ENCODE data around the gene GSKIP. TPM values are rescaled to one million over a fixed set of nuclear protein-coding genes. Genes with fewer than 3 reads are reported as not detected.

Gene GSKIP
- polyA plus RNA-seq, 1 of the 3 experiments (the other 2 are of a cell fraction) = 13.6 TPM

DNA sequence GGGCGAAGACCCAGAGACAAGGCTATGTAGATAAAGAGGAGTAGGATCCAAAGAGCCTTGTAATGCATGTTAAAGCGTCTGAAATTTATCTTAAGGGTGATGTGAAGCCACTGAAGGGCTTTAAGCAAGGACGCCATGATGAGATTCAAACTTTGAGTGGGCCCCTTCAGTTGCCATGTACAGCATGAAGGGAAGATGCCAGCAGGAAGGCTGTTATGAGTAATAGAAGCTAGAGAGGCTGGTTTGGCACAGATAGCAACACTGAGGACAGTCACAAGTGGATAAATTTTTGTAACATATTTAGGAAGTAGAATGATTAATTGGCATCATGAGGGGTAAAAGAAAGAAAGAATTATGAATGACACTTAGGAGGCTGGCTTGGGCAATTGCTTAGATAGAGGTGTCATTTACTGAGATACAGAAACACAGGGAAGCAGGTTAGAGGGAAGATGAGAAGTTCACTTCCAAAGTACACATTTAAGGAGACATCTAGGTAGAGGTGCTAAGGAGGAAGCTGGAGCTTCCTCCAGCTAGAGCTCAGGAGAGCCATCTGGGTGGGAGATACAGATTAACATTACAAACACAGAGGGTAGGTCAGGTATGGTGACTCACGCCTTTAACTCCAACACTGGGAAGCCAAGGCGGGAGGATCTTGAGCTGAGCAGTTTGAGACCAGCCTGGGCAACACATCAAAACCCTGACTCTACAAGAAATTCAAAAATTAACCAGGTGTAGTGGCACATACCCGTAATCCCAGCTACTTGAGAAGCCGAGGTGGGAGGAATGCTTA lies 13.8 kb upstream of the GSKIP start:
- Histone ChIP-seq H3K9me3 (no peaks in the 10 kb centered on the region), H3K4me3 (ENCODE audit: low read depth in 2 of 2, low read length in 1 of 2) (no peak overlapping the region), H3K9ac (no peak overlapping the region), H3F3A (replicated peaks; ENCODE audit: insufficient read depth) (peaks cover 9% of the 10 kb centered on the region), H3K36me3 (replicated peaks in 1 of 2; ENCODE audit: control insufficient read depth in 1 of 2, insufficient read depth in 2 of 2, low read length in 1 of 2) (peaks cover 0 to 3% of the 10 kb centered on the region in 2 experiments), H3K79me2 (ENCODE audit: insufficient read depth) (peaks cover 23% of the 10 kb centered on the region), H3K4me2 (no peak overlapping the region), H3K27ac (ENCODE audit: low read depth in 2 of 2, low read length in 1 of 2) (no peak overlapping the region), H3K4me1 (ENCODE audit: control insufficient read depth in 1 of 2, insufficient read depth in 2 of 2, low read depth in 1 of 2, low read length in 1 of 2) (peaks cover 0 to 5% of the 10 kb centered on the region in 2 experiments; a peak in 1 of 4 replicates), H3K9me2 (no peaks in the 10 kb centered on the region), H3K27me3 (ENCODE audit: insufficient read depth) (no peaks in the 10 kb centered on the region), H2AFZ (ENCODE audit: low read depth) (no peak overlapping the region), H4K20me1 (ENCODE audit: insufficient read depth) (peaks cover 9% of the 10 kb centered on the region; the same call in 1 of the 2 replicates)
- CTCF ChIA-PET = interaction anchor here (0.9 kb wide), 1 partner anchor 249 kb away, joined by 3 read pairs; no protein-coding TSS in a partner anchor
- TF ChIP-seq FOSL2 (IDR thresholded peaks at IDR 0.05; ENCODE audit: borderline replicate concordance, low read depth) (no peak), SMC3 (IDR thresholded peaks at IDR 0.05; ENCODE audit: low read depth, low read length) (no peak), RAD21 (IDR thresholded peaks at IDR 0.05; ENCODE audit: low read length) (no peak), EP300 (IDR thresholded peaks at IDR 0.05; ENCODE audit: borderline replicate concordance in 1 of 2, low read depth in 1 of 2, low read length in 1 of 2) (no peak), FOXJ3 (CRISPR knock-in tag; IDR thresholded peaks at IDR 0.05) (no peak), YY1 (IDR thresholded peaks at IDR 0.05; ENCODE audit: low read depth) (no peak), RFX5 (IDR thresholded peaks at IDR 0.05; ENCODE audit: low read length) (no peak), CTCF (IDR thresholded peaks at IDR 0.05) (no peak), FOXM1 (IDR thresholded peaks at IDR 0.05; ENCODE audit: low read depth) (no peak), SIN3A (IDR thresholded peaks at IDR 0.05; ENCODE audit: borderline replicate concordance, low read depth, low read length) (no peak), POLR2AphosphoS5 (IDR thresholded peaks at IDR 0.05; ENCODE audit: low read depth, low read length) (no peak), NRF1 (IDR thresholded peaks at IDR 0.05; ENCODE audit: low read depth, low read length) (no peak), MAX (IDR thresholded peaks at IDR 0.05; ENCODE audit: low read depth) (no peak), RXRA (IDR thresholded peaks at IDR 0.05; ENCODE audit: borderline replicate concordance, low read depth) (no peak), TAF1 (IDR thresholded peaks at IDR 0.05; ENCODE audit: borderline replicate concordance, low read depth, low read length) (no peak), TEAD4 (IDR thresholded peaks at IDR 0.05; ENCODE audit: borderline replicate concordance, insufficient read depth) (no peak), JUND (IDR thresholded peaks at IDR 0.05) (no peak), GATA2 (CRISPR knock-in tag; IDR thresholded peaks at IDR 0.05) (no peak), USF2 (IDR thresholded peaks at IDR 0.05; ENCODE audit: borderline replicate concordance, low read depth, low read length) (no peak), MXI1 (IDR thresholded peaks at IDR 0.05; ENCODE audit: low read depth, low read length) (no peak)
- 91% methylated on average over 7 of the region's 7 CpGs for WGBS (ENCODE audit: low lambda C conversion rate)
- DNase-seq = no peak
- POLR2A ChIA-PET = no interaction called here
